Right lobe of liver (tissue), 4 donors: Measurements from ENCODE around the gene CEP70.

Experiments used
- CTCF ChIP-seq, 4 donors: fragments of 200-600 bp in 3 of 4; fragments of 450-650 bp in 1 of 4; IDR thresholded peaks; one replicate each; pipeline versions ENCODE4 v1.5.1 to v1.8.0; 2016 to 2022; ENCODE audit warnings: antibody characterized with exemption in 4 of 4, mild to moderate bottlenecking in 2 of 4
- POLR2A ChIP-seq: fragments of 450-650 bp; IDR thresholded peaks from one replicate; pipeline ENCODE4 v1.6.1; 2017; ENCODE audit warnings: antibody characterized with exemption, mild to moderate bottlenecking
- donor health status: DM: no; HTN: no; CAD: no.
- donor health status: DM: no; HTN: no; CAD: no.
- donor health status: DM: no; HTN: yes; CAD: no.

GRCh38 chr3:138539352-138539751 is 54.7 kb downstream of the CEP70 start:
- no peak for TF ChIP-seq CTCF (IDR thresholded peaks at IDR 0.05)
- no peak for TF ChIP-seq POLR2A
